NCI-H2107 treated with DMSO at 0.1 percent for 48 hours (cell line): Measurements from ENCODE around the gene BMERB1.
"Not testable (repeated sequence)": the region's sequence is repeated elsewhere in the genome, so short reads cannot be mapped to it uniquely, and the experiment has no call there.

Experiments used
- DNase-seq: peaks from one replicate; lab custom pipeline; 2025; ENCODE audit not compliant: unreplicated experiment; lab: John Stamatoyannopoulos, UW

BMERB1 gene

GRCh38 chr16:15519790-15520189 is 85.4 kb downstream of the BMERB1 start:
- DNase-seq, result no peak

DNA sequence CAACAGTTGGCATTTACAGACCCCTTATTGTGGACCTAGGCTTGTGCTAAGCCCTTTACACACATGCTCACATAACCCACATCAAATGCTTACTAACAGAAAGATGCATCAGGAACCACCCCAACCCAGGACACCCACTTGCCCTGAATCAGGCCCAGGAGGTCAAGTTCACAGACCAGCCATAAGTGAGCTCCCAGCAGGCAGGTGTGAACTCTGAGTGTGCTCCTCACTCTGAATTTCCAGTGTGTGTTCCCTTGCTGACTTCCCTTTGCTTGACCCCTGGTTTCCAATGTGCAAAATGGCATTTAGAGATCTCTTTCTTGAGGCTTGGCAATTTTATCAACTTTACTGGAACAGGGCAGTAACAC is 87.0 kb downstream of the BMERB1 start:
- no peak for DNase-seq

DNA sequence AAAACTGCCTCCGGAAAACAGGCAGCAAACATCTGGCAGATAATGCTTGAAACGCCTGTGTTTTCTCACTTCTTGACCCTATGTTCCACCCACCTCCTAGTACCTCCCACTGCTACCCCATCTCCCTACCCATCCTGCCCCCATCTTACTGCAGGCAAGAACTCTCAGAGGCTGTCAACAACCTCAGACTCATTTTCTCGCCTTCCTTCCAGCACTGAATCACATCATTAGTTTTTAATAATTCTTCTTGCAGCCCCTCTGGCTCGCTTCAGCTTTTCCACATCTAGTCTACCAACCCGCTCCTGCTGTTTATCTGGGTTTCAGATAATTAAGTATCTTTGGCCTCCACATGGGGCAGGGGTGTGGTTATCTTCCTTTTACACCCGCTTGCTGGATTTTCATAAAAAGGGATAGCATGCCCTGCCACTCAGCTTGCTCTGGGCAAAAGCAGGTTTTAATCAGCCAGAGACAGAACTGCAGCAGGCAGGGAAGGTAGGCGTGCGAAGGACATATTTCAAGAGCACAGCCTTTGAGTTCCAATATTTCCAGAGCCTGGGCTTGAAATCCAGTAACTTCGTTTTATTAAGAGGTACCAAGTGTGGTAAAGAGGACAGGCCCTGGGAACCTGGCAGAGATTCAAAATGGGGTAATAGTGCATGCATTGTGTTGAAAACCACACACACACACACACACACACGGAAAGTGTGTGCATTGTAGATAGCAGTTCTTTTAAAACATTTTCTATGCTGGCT is 87.5 kb downstream of the BMERB1 start:
- DNase-seq, result no peak

GRCh38 chr16:15523092-15523541 is 88.7 kb downstream of the BMERB1 start:
- no peak for DNase-seq

GRCh38 chr16:15523939-15524338 is 89.6 kb downstream of the BMERB1 start:
- no peak for DNase-seq

- no peak for DNase-seq
Measured at GRCh38 chr16:15524966-15525365, 90.6 kb downstream of the BMERB1 start.

DNA sequence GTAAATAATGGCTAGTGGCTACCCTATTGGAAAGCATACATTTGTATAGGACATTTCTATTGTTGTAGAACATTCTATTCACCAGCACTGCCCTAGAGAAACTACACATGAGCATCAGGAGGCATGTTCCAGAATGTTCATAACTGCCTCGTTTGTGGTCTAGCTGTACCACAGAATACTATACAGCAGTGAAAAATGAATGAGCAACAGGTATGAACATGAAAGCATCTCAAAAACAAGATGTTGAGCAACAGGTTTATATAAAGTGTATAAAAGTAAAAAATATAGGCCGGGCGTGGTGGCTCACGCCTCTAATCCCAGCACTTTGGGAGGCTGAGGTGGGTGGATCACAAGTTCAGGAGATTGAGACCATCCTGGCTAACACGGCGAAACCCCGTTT is 91.7 kb downstream of the BMERB1 start:
- DNase-seq, result no peak

- no peak for DNase-seq
Measured at GRCh38 chr16:15526731-15527130, 92.3 kb downstream of the BMERB1 start.

- DNase-seq, result no peak
Measured at GRCh38 chr16:15529673-15530072, 95.3 kb downstream of the BMERB1 start.

DNA sequence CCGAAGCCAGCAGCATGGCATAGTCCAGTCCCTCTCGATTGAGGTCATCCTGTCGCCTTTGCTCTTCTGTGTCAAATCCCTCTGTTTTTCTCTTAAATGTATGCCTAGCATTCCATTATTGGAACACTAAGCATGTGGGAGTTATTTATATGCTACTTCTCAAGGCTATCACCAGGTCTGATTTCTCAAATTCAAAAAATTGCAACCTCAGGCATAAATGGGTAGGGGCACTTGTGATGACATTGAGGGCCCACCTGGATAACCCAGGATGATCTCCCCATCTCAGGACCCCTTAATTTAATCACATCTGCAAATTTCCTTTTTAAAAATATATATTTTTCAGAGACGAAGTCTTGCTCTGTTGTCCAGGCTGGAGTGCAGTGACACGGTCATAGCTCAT is 95.7 kb downstream of the BMERB1 start:
- DNase-seq, result no peak

- DNase-seq, result no peak
Measured at GRCh38 chr16:15532825-15533224, 98.4 kb downstream of the BMERB1 start.

DNA sequence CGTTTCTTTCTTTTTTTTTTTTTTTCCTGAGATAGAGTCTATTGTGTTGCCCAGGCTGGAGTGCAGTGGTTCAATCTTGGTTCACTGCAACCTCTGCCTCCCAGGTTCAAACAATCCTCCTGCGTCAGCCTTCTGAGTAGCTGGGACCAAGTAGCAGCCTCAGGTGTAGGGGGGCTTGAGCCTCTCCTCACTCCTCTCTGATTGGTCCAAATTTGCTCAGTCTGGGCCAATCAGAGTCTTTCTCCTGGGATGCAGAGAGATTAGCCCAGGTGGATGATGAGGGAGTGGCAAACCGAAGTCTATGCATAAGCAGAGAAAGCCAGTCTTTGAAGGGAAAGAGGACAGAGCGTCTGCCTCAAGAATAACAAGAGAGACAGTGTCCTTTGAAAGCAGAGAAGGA is 99.0 kb downstream of the BMERB1 start:
- DNase-seq, result no peak

DNA sequence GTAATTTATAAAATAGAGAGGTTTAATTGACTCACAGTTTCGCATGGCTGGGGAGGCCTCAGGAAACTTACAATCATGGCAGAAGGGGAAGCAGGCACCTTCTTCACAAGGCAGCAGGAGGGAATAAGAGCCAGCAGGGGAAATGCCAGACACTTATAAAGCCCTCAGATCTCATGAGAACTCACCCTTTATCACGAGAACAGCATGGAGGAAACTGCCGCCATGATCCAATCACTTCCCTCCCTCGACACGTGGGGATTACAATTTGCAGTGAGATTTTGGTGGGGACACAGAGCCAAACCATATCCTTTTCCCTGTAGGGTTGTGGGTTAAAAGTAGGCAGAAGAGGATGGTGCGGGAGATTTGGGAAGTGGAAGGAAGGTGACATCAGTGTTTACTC is 101.4 kb downstream of the BMERB1 start:
- no peak for DNase-seq

DNA sequence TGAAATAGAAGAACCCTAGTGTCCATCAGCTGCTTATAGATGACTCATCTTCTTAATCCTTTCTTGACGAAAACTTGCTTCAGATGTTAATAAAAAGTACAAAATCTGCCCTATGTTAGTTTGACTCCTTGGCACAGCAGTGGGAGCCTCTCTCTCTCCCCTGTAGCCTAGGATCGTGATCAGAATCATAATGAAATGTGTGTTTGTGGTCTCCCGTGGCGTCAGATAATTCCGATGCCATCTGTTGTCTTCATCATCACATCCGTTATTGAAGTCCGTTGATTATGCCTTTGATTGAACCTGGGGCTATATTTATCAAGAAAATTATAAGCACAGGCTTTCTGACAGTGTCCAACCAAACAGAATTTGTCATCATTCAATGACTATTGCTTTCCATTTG is 102.5 kb downstream of the BMERB1 start:
- DNase-seq, result no peak

GRCh38 chr16:15538507-15538906 is 104.1 kb downstream of the BMERB1 start:
- DNase-seq, result no peak

GRCh38 chr16:15539197-15539596 is 104.8 kb downstream of the BMERB1 start:
- no peak for DNase-seq

DNA sequence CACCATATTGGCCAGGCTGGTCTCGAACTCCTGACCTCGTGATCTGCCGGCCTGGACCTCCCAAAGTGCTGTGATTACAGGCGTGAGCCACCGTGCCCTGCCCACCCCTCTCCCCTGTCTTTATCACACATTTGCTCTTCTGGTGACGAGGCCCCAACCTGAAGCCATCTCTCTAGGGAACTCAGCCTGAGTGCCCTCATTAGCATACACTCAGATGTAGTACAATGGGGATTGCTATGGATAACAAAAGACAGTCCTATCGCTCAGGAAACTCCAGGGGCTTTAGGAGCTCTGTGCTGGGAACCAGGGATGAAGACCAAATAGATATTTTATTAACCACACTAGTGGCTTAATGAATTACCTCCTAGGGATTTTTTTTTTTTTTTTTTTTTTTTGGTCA is 107.9 kb downstream of the BMERB1 start:
- peak; percentile 65 for DNase-seq

GRCh38 chr16:15542734-15543347 is 108.5 kb downstream of the BMERB1 start:
- DNase-seq, result no peak

DNA sequence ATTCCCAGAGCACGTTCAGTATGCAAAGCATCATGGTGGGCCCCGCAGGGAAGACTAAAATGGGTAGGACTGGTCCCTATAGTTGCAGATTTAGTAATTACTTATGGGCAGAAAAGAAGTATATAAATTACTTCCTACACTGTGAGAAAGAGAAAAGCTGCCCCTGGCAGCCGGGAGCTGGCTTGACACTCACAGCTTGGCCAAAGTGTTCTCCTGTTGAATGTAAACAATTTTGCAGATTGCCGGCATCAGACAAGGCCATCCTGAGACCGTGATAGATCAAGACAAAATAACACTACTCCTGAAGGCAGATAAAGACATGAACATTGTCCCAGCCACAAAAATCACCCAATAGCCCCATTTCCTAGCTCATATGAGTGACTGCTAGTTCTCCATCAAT is 110.0 kb downstream of the BMERB1 start:
- no peak for DNase-seq

GRCh38 chr16:15545544-15545943 is 111.2 kb downstream of the BMERB1 start:
- DNase-seq, result no peak

- DNase-seq, result not testable (repeated sequence)
Measured at GRCh38 chr16:15547072-15547767, 112.8 kb downstream of the BMERB1 start.

DNA sequence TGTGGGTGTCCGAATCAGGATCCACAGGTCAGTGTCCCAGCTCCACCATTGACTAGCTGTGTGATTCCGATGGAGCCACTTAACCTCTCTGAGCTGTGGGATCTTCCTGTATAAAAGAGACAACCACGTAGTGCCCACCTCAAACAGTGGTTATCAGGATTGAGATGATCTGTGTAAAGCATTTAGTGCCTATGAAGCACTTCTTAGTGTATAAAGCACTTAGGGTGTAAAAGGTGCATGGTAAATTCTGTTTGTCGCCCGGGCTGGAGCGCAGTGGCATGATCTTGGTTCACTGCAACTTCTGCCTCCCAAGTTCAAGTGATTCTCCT is 113.3 kb downstream of the BMERB1 start:
- no peak for DNase-seq
